ENCODE measurements around the gene MED13L.

Gene MED13L

GRCh38 chr12:116123451-116124258 is 153.8 kb downstream of the MED13L start:
- peak; percentile 65 for DNase-seq

GRCh38 chr12:116122628-116123027 is 154.9 kb downstream of the MED13L start:
- no peak for DNase-seq

GRCh38 chr12:116121453-116121871 is 156.0 kb downstream of the MED13L start:
- no peak for DNase-seq

DNA sequence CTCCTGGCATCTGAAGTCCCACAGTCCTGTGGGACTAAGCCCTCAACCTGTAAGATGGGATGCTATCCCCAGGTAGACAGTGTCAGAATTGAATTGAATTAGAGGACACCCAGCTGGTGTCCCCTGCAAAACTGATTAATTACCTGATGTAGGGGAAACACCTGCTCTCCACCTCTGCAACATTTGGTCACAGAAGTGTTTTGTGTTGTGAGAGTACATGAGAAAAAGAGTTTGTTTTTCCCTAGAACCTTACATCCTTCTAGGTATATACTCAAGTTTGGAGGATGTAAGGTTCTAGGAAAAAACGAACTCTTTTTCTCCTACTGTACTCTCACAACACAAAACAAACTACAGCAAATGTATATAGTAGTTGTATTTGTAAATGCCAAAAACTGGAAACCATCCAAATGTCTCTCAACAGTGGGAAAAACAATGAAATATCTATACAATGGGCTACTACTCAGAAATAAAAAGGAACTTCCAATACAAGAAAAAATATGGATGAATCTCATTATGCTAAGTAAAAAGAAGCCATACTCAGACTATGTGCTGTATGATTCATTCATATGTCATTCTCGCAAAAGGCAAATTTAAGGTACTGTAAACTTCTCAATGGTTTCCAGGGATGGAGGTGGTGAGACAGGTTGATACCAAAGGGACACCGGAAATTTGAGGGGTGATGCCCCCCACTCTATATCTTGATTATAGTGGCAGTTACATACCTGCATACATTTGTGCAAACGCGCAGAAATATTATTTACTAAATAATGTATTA is 160.7 kb downstream of the MED13L start:
- DNase-seq = no peak

GRCh38 chr12:116113398-116114130 is 163.9 kb downstream of the MED13L start:
- no peak for DNase-seq

GRCh38 chr12:116106870-116107269 is 170.6 kb downstream of the MED13L start:
- no peak for DNase-seq

DNA sequence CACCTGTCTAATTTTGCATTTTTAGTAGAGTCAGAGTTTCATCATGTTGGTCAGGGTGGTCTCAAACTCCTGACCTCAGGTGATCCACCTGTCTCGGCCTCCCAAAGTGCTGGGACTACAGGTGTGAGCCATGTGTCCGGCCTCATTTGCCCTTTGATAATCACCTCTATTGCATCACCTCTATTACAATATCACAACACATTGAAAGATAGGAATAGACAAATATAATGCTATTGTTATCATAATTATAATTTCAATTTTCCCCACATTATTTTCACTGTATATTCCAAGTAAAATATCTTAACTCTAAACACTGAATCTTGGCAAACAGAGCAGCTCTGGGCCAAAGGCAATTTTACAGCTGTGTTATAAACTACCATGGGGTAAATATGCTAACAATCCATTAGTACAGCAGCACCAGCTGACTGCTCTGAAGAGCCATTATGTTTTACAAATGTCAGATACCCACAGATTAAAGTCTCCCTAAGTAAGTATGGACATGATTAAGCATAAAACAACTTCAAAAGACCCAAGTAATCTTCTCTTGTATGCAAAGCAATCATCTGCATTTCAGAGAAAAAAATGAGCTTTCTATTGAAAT is 173.2 kb downstream of the MED13L start:
- DNase-seq = no peak

- peak; percentile 82 for DNase-seq
Observed at GRCh38 chr12:116101991-116102390, 175.5 kb downstream of the MED13L start.

- DNase-seq = no peak
Observed at GRCh38 chr12:116099652-116100432, 177.7 kb downstream of the MED13L start.

DNA sequence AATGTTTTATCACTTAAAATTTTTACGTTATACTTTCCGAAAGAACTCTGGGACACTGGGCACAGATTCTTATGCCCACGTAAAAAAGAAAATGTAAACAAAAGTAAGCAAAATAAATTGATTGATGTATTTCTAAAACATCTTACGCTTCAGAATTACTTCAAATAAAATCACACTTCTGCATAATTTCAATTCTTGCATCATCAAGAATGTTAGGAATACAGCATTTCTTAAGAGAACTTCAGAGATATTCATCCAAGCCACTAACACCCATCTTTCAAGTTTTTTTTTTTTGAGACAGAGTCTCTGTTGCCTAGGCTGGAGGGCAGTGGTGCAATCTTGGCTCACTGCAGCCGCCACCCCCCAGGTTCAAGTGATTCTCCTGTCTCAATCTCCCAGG is 180.6 kb downstream of the MED13L start:
- DNase-seq = no peak

GRCh38 chr12:116094475-116094874 is 183.0 kb downstream of the MED13L start:
- DNase-seq = no peak

GRCh38 chr12:116093915-116094314 is 183.6 kb downstream of the MED13L start:
- no peak for DNase-seq

GRCh38 chr12:116092776-116093175 is 184.7 kb downstream of the MED13L start:
- no peak for DNase-seq

GRCh38 chr12:116092162-116092561 is 185.3 kb downstream of the MED13L start:
- no peak for DNase-seq

GRCh38 chr12:116091579-116091978 is 185.9 kb downstream of the MED13L start:
- no peak for DNase-seq

DNA sequence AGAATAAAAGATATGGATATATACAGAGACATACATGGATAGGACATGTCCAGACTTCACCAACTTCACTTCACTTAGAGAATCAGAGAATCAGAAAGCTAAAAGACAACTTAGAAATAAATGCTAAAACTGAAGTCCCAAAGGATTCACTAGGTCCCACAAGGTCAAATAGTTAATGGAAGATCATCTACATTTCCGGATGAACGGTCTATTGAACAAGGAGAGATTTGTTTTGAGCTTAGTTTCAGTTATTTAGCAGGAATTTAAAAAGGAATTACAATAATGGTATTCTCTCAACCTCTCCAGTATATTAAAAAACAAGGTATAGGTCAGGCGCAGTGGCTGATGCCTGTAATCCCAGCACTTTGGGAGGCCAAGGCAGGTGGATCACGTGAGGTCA is 187.0 kb downstream of the MED13L start:
- DNase-seq = no peak

DNA sequence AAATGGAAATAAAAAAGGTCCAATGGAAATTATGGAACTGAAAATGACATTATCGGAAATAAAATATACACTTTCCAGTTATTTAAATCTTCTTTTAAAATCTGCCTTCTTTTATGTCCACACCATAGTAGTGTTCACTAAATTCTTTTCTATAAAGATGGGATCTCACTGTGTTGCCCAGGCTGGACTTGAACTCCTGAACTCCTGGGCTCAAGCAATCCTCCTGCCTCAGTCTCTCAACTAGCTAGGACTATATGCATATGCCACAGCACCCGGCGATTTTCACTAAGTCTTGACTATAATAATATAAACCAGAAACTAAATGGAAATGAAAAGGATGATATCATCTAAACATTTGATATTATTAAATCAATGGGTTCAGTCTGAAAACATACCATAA is 188.4 kb downstream of the MED13L start:
- DNase-seq = no peak

DNA sequence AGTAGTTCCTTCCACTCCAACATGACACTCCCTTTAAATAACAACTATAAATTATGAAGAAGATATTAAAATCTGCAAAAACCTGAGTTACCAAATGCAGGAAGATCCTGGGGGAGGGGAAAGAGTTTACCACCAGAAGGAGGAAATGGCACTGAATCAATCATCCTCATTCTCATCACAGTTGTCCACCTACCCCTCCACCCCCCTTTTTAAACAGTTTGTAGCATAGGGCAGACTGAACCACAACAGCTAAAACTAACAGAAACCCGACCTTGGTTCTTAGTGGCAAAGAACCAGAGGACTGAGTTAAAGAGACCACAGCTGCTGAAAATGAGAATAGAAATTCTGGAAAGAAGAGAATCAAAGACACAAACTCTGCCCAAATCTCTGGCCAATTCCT is 189.5 kb downstream of the MED13L start:
- DNase-seq = no peak

- DNase-seq = no peak
Observed at GRCh38 chr12:116087399-116087798, 190.1 kb downstream of the MED13L start.

DNA sequence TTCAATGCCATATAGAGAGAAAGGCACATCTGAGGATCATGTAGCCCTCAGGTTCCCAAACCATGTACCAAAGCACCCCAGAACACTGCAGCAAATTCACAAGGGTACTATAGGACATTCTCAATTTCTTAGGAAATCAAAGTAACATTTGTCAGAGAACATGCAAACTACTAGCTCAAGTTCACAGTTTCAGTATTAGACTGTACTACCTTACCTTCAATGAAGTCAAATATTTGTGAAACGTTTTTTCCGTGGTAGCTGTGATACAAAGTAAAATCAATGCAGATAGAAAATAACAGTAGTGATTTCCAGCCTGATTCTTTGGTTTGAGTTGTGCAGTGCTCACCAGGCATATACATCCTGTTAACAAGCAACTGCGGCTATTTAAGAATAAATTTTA is 197.1 kb downstream of the MED13L start:
- DNase-seq = no peak

GRCh38 chr12:116078396-116078795 is 199.1 kb downstream of the MED13L start:
- no peak for DNase-seq

DNA sequence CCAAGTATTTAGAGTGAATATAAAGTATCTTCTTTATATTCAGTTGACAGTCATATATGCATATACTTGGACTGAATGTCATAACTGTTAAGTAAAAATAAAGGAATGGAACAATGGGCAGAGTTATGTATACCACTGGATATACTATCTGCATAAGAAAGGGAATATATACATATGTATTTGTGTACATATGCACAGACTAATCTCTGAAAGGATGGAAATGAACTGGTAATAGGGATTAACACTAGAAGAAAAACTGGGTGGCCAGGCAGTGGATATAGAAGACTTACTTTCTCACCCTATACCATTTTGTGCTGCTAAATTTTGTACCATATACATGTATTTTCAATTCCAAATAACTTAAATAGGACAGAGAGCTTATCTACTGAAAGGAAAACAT is 200.1 kb downstream of the MED13L start:
- no peak for DNase-seq

All from NCI-H524 treated with DMSO at 0.1 percent for 48 hours (cell line).